Esophagus squamous epithelium (tissue), 4 donors: ENCODE measurements around the gene SLC9A8.

Experiments used
- CTCF ChIP-seq, 6 experiments: fragments of 450-650 bp in 4 of 6; fragments of 200-600 bp in 2 of 6; sonication (generic) in 2 of 6; IDR thresholded peaks; one replicate each; pipeline ENCODE4 v1.5.1; 2016 to 2019; ENCODE audit warnings: antibody characterized with exemption in 6 of 6, mild to moderate bottlenecking in 4 of 6, moderate library complexity in 4 of 6
- POLR2A ChIP-seq, 4 donors: fragments of 450-650 bp; IDR thresholded peaks; one replicate each; pipeline ENCODE4 v1.6.1; 2017; ENCODE audit warnings: antibody characterized with exemption in 4 of 4, mild to moderate bottlenecking in 4 of 4, moderate library complexity in 3 of 4

DNA sequence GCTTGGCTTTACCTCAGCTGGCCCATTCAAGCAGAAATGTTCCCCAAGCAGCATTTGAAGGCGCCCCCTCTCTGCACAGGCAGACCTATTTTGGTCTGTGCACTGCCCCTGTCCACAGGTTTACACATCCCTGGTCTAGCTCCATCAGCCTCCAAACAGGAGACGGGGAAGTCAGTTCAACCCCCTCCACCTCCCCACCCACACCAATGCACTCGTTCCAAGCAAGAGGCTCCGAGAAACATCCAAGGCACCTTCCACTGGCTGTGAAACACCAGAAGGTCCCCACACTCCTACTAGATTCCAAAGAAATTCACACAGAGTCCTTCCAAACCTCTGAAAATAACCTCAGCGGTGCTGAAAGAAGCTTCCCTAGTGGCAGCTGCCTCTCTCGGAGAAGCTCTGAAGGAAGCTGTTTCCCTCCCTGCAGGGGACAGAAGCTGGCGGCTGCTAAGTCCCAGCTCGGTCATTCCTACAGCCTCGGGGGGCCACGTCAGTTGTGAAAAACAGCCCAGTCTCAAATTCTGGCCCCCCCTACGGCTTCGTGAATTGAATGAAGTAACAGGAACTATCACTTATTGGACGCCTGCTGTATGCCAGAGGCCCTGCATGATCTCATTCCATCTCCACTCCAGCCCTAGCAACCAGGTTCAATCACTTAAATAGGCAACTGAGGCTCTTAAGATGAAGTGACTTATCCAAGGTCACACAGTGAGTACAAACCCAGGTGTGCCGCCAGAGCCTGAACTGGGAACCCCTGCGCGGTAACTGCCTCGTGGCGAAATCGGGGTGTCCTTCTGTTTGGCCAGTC is 101.9 kb downstream of the SLC9A8 start:
- TF ChIP-seq POLR2A (IDR thresholded peaks at IDR 0.05): no peak
- TF ChIP-seq CTCF (IDR thresholded peaks at IDR 0.05): no peak
